Renal cortex interstitium (tissue), 15 donors: ENCODE results near the gene CLN3. TPM values are rescaled to one million over a fixed set of nuclear protein-coding genes. Genes with fewer than 3 reads are reported as not detected.
"Not testable (repeated sequence)": the region's sequence is repeated elsewhere in the genome, so short reads cannot be mapped to it uniquely, and the experiment has no call there.

Source experiments
- DNase-seq, 11 donors: peaks; one replicate each; pipeline ENCODE4 v3.0.0-alpha.2; 2013; ENCODE audit warnings: low read depth in 9 of 11, low spot score in 4 of 11; ENCODE audit errors: extremely low read depth in 1 of 11
- long read RNA-seq, 16 experiments: transcript quantifications; one replicate each; lab custom pipeline, GENCODE V29; 2026
- polyA plus RNA-seq, 3 donors: library from polyadenylated mRNA; unstranded; fragments of 120-200 nt; gene quantifications; one replicate each; pipeline ENCODE4 v1.2.1, GENCODE V29; 2013; ENCODE audit not compliant: insufficient read length in 3 of 3

Gene CLN3
- 10 to 100 TPM; 30.4 to 34.2 (median 32.8) TPM for polyA plus RNA-seq
- long read RNA-seq, donor 1, partial matches to known transcripts, result 0 of 5 reads
- long read RNA-seq, donor 1, other reads (novel, unspliced or antisense), result 0 of 5 reads
- long read RNA-seq, donor 2, partial matches to known transcripts, result 0 of 4 reads
- long read RNA-seq, donor 2, other reads (novel, unspliced or antisense), result 0 of 4 reads
- long read RNA-seq, donor 3, partial matches to known transcripts, result 0 of 5 reads
- long read RNA-seq, donor 3, other reads (novel, unspliced or antisense), result 0 of 5 reads
- long read RNA-seq, donor 4, partial matches to known transcripts, result 0 of 3 reads
- long read RNA-seq, donor 4, other reads (novel, unspliced or antisense), result 0 of 3 reads
- long read RNA-seq, donor 5, result 0 reads
- long read RNA-seq, donor 6, partial matches to known transcripts, result 0 of 2 reads
- long read RNA-seq, donor 6, other reads (novel, unspliced or antisense), result 0 of 2 reads
- long read RNA-seq, donor 7, partial matches to known transcripts, result 0 of 4 reads
- long read RNA-seq, donor 7, other reads (novel, unspliced or antisense), result 0 of 4 reads
- long read RNA-seq, donor 8, result 0 reads
- long read RNA-seq, donor 9, partial matches to known transcripts, result 0 of 6 reads
- long read RNA-seq, donor 9, other reads (novel, unspliced or antisense), result 0 of 6 reads
- long read RNA-seq, donor 10, partial matches to known transcripts, result 0 of 5 reads
- long read RNA-seq, donor 10, other reads (novel, unspliced or antisense), result 0 of 5 reads
- long read RNA-seq, donor 11, partial matches to known transcripts, result 0 of 4 reads
- long read RNA-seq, donor 11, other reads (novel, unspliced or antisense), result 0 of 4 reads
- long read RNA-seq, donor 12, partial matches to known transcripts, result 0 of 6 reads
- long read RNA-seq, donor 12, other reads (novel, unspliced or antisense), result 0 of 6 reads
- long read RNA-seq, donor 13, result 0 reads
- long read RNA-seq, donor 14, partial matches to known transcripts, result 0 of 5 reads
- long read RNA-seq, donor 14, other reads (novel, unspliced or antisense), result 0 of 5 reads
- long read RNA-seq, donor 15, partial matches to known transcripts, result 0 of 4 reads
- long read RNA-seq, donor 15, other reads (novel, unspliced or antisense), result 0 of 4 reads
- long read RNA-seq, donor 16, transcript CLN3-244 (16 exons, 3,832 nt), result major isoform, 7 of 18 reads
- long read RNA-seq, donor 16, transcript CLN3-205 (15 exons, 1,876 nt), result major isoform, 7 of 18 reads
- long read RNA-seq, donor 16, partial matches to known transcripts, result 0 of 18 reads
- long read RNA-seq, donor 16, other reads (novel, unspliced or antisense), result 0 of 18 reads

GRCh38 chr16:28491970-28492474 lies at the start of gene CLN3:
Gene CLN3 (minus strand): TSS chr16:28492074. CDS start chr16:28491759, 315 bp downstream.
- peak; percentile 86 to 95 (median 92) for DNase-seq

- no peak for DNase-seq
These were observed 48.5 kb upstream of the CLN3 start for GRCh38 chr16:28540346-28540745.

- DNase-seq, result peak; percentile 29 to 74 (median 47)
These were observed 47.1 kb upstream of the CLN3 start, which contains the start of gene NUPR1 for GRCh38 chr16:28538733-28539596. Gene NUPR1 (minus strand): TSS chr16:28538974. CDS start chr16:28538907, 67 bp downstream.

- DNase-seq, result no peak
These were observed 46.3 kb upstream of the CLN3 start for GRCh38 chr16:28537964-28538732.

- no peak for DNase-seq
These were observed 45.2 kb upstream of the CLN3 start for GRCh38 chr16:28537076-28537475.

- DNase-seq, result no peak
These were observed 42.9 kb upstream of the CLN3 start for GRCh38 chr16:28534542-28535373.

GRCh38 chr16:28532940-28533647 lies 41.2 kb upstream of the CLN3 start:
- no peak for DNase-seq

- DNase-seq, result no peak
These were observed 40.2 kb upstream of the CLN3 start for GRCh38 chr16:28531777-28532744.

- no peak for DNase-seq
These were observed 37.2 kb upstream of the CLN3 start for GRCh38 chr16:28529124-28529523.

- DNase-seq, result no peak
These were observed 36.6 kb upstream of the CLN3 start for GRCh38 chr16:28528463-28528867.

GRCh38 chr16:28527985-28528384 lies 36.1 kb upstream of the CLN3 start:
- DNase-seq, result no peak

- DNase-seq, result not testable (repeated sequence)
These were observed 35.4 kb upstream of the CLN3 start for GRCh38 chr16:28527100-28527785.

- no peak for DNase-seq
These were observed 34.6 kb upstream of the CLN3 start for GRCh38 chr16:28526201-28527099.
